Ishikawa (cell line): ENCODE data around the gene LRRFIP2.

Experiments used
- CEBPB ChIP-seq: IDR thresholded peaks from 2 replicates; pipeline ENCODE4 v1.6.1; 2012
- CREB1 ChIP-seq: IDR thresholded peaks from 2 replicates; pipeline ENCODE4 v1.6.1; 2012; ENCODE audit warnings: low read depth
- EGR1 ChIP-seq: IDR thresholded peaks from 2 replicates; pipeline ENCODE4 v1.6.1; 2012
- EP300 ChIP-seq: IDR thresholded peaks from 2 replicates; pipeline ENCODE4 v1.6.1; 2012; ENCODE audit warnings: borderline replicate concordance
- FOXM1 ChIP-seq: IDR thresholded peaks from 2 replicates; pipeline ENCODE4 v1.6.1; 2012; ENCODE audit warnings: low read depth, borderline replicate concordance
- MAX ChIP-seq: IDR thresholded peaks from 2 replicates; pipeline ENCODE4 v1.6.1; 2012
- NFIC ChIP-seq: IDR thresholded peaks from 2 replicates; pipeline ENCODE4 v1.6.1; 2012
- RAD21 ChIP-seq: IDR thresholded peaks from 2 replicates; pipeline ENCODE4 v1.6.1; 2012; ENCODE audit warnings: low read depth
- REST ChIP-seq: IDR thresholded peaks from 2 replicates; pipeline ENCODE4 v1.6.1; 2012; ENCODE audit warnings: low read depth, mild to moderate bottlenecking
- TAF1 ChIP-seq: IDR thresholded peaks from 2 replicates; pipeline ENCODE4 v1.6.1; 2012; ENCODE audit warnings: low read depth, mild to moderate bottlenecking
- TCF12 ChIP-seq: IDR thresholded peaks from 2 replicates; pipeline ENCODE4 v1.6.1; 2012; ENCODE audit warnings: low read depth
- TEAD4 ChIP-seq: IDR thresholded peaks from 2 replicates; pipeline ENCODE4 v1.6.1; 2012
- YY1 ChIP-seq: IDR thresholded peaks from 2 replicates; pipeline ENCODE4 v1.6.1; 2012; ENCODE audit warnings: low read depth
- ZBTB7A ChIP-seq: IDR thresholded peaks from 2 replicates; pipeline ENCODE4 v1.6.1; 2012; ENCODE audit warnings: low read depth
- TF ChIP-seq, protein P1 (sequence below): IDR thresholded peaks from 2 replicates; pipeline ENCODE4 v1.6.1; 2012

Gene LRRFIP2

GRCh38 chr3:37171144-37171543 lies 3.2 kb downstream of the LRRFIP2 start:
- TF ChIP-seq YY1 (no peak), RAD21 (no peak), TEAD4 (no peak), CEBPB (no peak), CREB1 (no peak), EGR1 (no peak), EP300 (no peak), TAF1 (no peak), NFIC (no peak), MAX (no peak), FOXM1 (no peak), TCF12 (no peak), ZBTB7A (no peak), REST (no peak)
- TF ChIP-seq, protein P1, sequence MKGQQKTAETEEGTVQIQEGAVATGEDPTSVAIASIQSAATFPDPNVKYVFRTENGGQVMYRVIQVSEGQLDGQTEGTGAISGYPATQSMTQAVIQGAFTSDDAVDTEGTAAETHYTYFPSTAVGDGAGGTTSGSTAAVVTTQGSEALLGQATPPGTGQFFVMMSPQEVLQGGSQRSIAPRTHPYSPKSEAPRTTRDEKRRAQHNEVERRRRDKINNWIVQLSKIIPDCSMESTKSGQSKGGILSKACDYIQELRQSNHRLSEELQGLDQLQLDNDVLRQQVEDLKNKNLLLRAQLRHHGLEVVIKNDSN = no peak

- no peak for TF ChIP-seq YY1
- TF ChIP-seq CEBPB = no peak
- no peak for TF ChIP-seq TCF12
These were observed 3.9 kb downstream of the LRRFIP2 start for GRCh38 chr3:37170513-37170912.

GRCh38 chr3:37170060-37170459 lies 4.3 kb downstream of the LRRFIP2 start:
- TF ChIP-seq TEAD4 = no peak

DNA sequence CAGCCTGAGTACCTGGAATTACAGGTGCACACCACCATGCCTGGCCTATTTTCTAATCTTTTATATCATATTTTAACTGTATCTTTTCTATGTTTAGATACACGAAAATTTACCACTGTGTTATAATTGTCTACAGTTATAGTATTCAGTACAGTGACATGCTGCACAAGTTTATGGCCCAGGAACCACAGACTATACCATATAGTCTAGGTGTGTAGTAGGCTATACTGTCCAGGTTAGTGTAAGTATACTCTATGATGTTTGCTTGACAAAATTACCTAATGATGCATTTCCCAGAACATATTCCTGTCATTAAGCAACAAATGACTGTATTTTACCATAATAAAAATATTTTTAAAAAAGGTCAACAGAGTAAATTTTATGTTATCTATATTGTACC lies 5.5 kb downstream of the LRRFIP2 start:
- TF ChIP-seq EGR1 (no peak), FOXM1 (no peak), NFIC (no peak), TAF1 (no peak), YY1 (no peak), MAX (no peak), TCF12 (no peak), TEAD4 (no peak), ZBTB7A (no peak), CREB1 (no peak), RAD21 (no peak), EP300 (no peak), CEBPB (no peak), REST (no peak)
- TF ChIP-seq, protein P1 = no peak

DNA sequence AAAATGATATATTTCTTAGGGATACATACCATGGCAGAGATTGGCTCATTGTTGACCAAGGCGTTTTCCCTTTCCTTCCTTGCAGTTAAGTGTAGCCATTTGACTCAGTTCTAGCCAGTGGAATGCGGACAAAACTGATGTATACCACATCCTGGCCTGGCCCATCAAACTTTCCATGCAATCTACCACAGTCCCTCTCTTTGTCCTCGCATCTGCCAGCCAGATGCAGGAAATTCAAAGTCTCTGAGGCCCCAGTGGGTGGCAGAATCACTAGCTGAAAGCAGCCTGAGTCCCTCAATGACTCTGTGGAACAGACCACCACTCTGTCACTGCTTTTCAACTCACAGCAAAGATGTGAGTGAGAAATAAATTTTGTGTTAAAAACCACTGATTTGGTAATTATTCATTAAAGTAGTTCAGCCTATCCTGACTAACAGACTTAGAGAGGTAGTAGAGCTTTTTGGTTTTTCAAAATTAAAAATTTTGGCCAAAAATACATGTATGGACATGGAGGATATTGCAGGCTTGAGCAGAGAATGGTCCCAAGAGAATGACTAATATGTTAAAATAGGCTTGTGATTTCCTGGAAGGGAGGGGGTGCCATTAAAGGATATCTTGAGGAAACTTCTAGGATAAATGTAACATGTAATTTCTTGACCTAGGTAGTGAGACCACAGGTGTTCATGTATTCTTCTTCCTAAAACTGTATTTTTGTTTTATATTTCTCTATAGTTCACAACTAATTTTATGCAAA lies 10.9 kb downstream of the LRRFIP2 start:
- TF ChIP-seq TAF1 (no peak), TEAD4 (no peak), REST (no peak), MAX (no peak)
